ENCODE results near the gene IMPDH2. TPM values are rescaled to one million over a fixed set of nuclear protein-coding genes. Genes with fewer than 3 reads are reported as not detected.
"Not testable (repeated sequence)": the region's sequence is repeated elsewhere in the genome, so short reads cannot be mapped to it uniquely, and the experiment has no call there.

IMPDH2 gene
- total RNA-seq, 1 donor from 2014 or later, result 465 TPM

GRCh38 chr3:49021813-49022687 lies 7.1 kb downstream of the IMPDH2 start, which contains the start of gene NDUFAF3:
TSS of gene NDUFAF3 (plus strand) at chr3:49022121. CDS start at chr3:49022145, 24 bp downstream.
- peak; percentile 75 for DNase-seq (ENCODE audit: low read depth, low spot score)

GRCh38 chr3:49021213-49021812 lies 7.9 kb downstream of the IMPDH2 start:
- peak; percentile 83 for DNase-seq (ENCODE audit: low read depth, low spot score)

DNA sequence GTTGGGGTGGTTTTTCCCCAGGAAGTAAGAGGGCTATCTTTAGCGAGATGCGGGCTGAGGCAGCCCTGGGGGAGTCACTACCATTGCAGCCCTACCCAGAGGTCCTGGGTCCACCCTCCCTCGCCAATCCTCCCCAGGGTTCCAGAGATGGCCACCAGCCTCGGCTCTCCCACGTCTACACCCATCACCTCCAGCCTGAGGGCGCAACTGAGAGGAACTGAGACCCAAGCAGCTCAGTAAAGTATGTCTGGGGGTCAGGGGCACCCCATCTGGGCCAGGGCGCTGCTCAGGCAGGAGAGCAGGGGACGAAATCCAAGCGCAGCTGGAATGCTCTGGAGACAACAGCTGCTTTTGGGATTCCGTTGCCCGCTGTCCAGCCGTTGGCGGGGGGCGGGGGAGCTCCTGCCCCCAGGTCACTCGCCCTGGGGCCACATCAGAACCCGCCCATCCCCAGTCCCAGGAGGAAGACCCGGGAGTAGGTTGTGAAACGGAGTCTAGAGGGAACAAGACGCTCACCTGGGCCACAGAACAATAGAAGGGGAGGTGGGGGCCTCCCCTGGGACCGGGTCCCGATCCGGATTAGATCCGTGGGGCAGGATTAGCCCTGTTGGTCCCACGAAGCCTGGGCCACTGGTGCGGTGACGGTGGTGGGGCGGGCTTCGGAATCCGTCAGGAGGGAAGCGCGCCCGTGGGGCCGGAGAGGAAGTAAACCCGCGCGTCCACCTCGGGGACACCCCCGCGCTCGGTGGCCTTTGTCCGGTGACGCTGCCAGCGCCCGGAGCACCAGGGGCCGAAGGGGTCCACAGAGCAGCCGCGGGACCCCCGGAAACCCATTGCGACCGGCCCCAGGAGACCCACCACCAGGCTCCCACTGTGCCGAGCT lies 8.6 kb downstream of the IMPDH2 start:
- DNase-seq (ENCODE audit: low read depth, low spot score), result no peak

- no peak for DNase-seq (ENCODE audit: low read depth, low spot score)
These were observed 9.3 kb downstream of the IMPDH2 start for GRCh38 chr3:49019941-49020329.

- no peak for DNase-seq (ENCODE audit: low read depth, low spot score)
These were observed 10.5 kb downstream of the IMPDH2 start for GRCh38 chr3:49018707-49019006.

- no peak for DNase-seq (ENCODE audit: low read depth, low spot score)
These were observed 11.1 kb downstream of the IMPDH2 start, which contains the start of gene DALRD3 for GRCh38 chr3:49017971-49018706. TSS of gene DALRD3 (minus strand) at chr3:49018580. CDS start at chr3:49018564, 16 bp downstream.

DNA sequence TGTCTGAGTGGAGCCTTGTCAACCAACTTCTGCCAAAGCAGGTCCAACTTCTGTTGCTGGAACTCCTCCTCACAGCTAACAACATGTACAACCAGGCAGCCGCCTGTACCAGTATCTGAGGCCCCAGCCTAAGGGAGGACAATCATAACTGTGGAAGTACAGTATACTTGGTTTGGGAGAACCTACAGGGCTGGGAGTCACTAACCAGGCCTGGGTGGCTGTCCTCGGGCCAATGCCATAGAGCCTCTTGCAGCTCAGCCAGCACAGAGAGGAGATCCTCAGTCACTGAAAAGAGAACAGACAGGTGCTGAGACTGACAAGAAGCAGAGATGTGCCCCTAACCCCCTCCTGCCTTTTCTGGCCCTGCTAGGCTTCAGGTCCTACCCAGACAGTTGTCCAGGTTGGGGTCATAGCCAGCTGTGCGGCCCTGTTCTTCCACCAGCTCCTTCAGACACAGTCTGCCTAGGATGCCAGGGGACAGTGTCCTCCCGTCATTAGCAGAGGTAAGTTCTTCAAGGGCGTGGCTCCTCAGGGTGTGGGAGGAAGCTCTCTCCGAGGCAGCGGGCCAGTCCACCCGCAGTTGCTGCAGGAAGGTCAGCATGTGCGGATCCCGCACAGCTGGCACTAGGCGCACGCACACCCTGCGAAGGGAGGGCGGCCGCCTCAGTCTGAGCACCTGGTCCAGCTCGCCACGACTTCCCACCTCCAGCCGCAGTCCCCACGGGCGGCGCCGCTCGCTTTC lies 11.8 kb downstream of the IMPDH2 start:
- DNase-seq (ENCODE audit: low read depth, low spot score), result no peak

GRCh38 chr3:49016414-49017228 lies 12.6 kb downstream of the IMPDH2 start:
- DNase-seq (ENCODE audit: low read depth, low spot score), result no peak

- DNase-seq (ENCODE audit: low read depth, low spot score), result no peak
These were observed 13.4 kb downstream of the IMPDH2 start for GRCh38 chr3:49015765-49016164.

DNA sequence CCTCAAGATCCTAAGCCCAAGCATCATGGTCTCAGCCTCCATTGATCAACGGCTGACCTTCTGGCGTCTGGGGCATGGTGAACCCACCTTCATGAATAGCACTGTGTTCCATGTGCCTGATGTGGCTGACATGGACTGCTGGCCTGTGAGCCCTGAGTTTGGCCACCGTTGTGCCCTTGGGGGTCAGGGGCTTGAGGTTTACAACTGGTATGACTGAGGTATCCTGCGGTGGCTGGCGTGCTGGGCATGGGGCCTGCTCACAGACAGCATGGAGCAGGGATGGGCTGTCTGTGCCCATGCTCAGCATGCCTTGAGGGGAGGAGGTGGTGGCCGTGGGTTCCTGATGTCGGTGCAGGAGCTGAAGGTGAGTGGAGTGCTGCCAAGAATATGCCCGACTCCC lies 14.1 kb downstream of the IMPDH2 start:
- DNase-seq (ENCODE audit: low read depth, low spot score), result no peak

- no peak for DNase-seq (ENCODE audit: low read depth, low spot score)
These were observed 15.2 kb downstream of the IMPDH2 start for GRCh38 chr3:49013738-49014660.

- DNase-seq (ENCODE audit: low read depth, low spot score), result no peak
These were observed 16.0 kb downstream of the IMPDH2 start for GRCh38 chr3:49013113-49013737.

DNA sequence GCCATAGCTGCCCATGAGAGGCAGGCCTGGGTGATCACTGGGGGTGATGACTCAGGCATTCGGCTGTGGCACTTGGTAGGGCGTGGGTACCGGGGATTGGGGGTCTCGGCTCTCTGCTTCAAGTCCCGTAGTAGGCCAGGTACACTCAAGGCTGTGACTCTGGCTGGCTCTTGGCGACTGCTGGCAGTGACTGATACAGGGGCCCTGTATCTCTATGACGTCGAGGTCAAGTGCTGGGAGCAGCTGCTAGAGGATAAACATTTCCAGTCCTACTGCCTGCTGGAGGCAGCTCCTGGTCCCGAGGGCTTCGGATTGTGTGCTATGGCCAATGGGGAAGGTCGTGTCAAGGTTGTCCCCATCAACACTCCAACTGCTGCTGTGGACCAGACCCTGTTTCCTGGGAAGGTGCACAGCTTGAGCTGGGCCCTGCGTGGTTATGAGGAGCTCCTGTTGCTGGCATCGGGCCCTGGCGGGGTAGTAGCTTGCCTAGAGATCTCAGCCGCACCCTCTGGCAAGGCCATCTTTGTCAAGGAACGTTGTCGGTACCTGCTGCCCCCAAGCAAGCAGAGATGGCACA lies 16.7 kb downstream of the IMPDH2 start:
- no peak for DNase-seq (ENCODE audit: low read depth, low spot score)

GRCh38 chr3:49009396-49009795 lies 19.8 kb downstream of the IMPDH2 start:
- no peak for DNase-seq (ENCODE audit: low read depth, low spot score)

- not testable (repeated sequence) for DNase-seq (ENCODE audit: low read depth, low spot score)
These were observed 20.6 kb downstream of the IMPDH2 start for GRCh38 chr3:49008627-49009026.

- DNase-seq (ENCODE audit: low read depth, low spot score), result no peak
These were observed 21.2 kb downstream of the IMPDH2 start for GRCh38 chr3:49007771-49008528.
